MM.1S (cell line): ENCODE data around the gene MUC5AC.

Source experiments
- DNase-seq: peaks from one replicate; pipeline ENCODE4 v3.0.0-alpha.2; 2015
- H2AFZ ChIP-seq: fragments of 300-600 bp; sonication (generic); 2 replicates; pipeline ENCODE4 v1.6.0; 2016; ENCODE audit warnings: antibody characterized with exemption, low read length
- H3F3A ChIP-seq: fragments of 300-600 bp; sonication (generic); 2 replicates; pipeline ENCODE4 v1.6.1; 2016; ENCODE audit warnings: mild to moderate bottlenecking, antibody characterized with exemption, low read length, moderate library complexity, mixed read lengths; ENCODE audit not compliant: insufficient read depth
- H3K27ac ChIP-seq: fragments of 300-600 bp; sonication (generic); 2 replicates; pipeline ENCODE4 v1.5.1; 2016; ENCODE audit warnings: mild to moderate bottlenecking, low read length
- H3K27me3 ChIP-seq: fragments of 300-600 bp; sonication (generic); replicated peaks from 2 replicates; pipeline ENCODE4 v1.6.0; 2016; ENCODE audit warnings: low read length; ENCODE audit not compliant: insufficient read depth
- H3K36me3 ChIP-seq: fragments of 300-600 bp; sonication (generic); replicated peaks from 2 replicates; pipeline ENCODE4 v1.6.1; 2016; ENCODE audit warnings: mild to moderate bottlenecking, low read length, mixed read lengths; ENCODE audit not compliant: insufficient read depth
- H3K4me1 ChIP-seq: fragments of 300-600 bp; sonication (generic); 2 replicates; pipeline ENCODE4 v1.6.1; 2016; ENCODE audit warnings: low read length, mixed read lengths
- H3K4me2 ChIP-seq: fragments of 300-600 bp; sonication (generic); 2 replicates; pipeline ENCODE4 v1.6.0; 2016; ENCODE audit warnings: low read depth, low read length
- H3K4me3 ChIP-seq: fragments of 300-600 bp; sonication (generic); 2 replicates; pipeline ENCODE4 v1.5.1; 2016; ENCODE audit warnings: low read length, mixed read lengths
- H3K79me2 ChIP-seq: fragments of 300-600 bp; sonication (generic); 2 replicates; pipeline ENCODE4 v1.6.1; 2016; ENCODE audit warnings: mixed run types, low read length, mixed read lengths
- H3K9ac ChIP-seq: fragments of 300-600 bp; sonication (generic); 2 replicates; pipeline ENCODE4 v1.6.1; 2016; ENCODE audit warnings: low read length, mixed read lengths
- H3K9me2 ChIP-seq: fragments of 300-600 bp; sonication (generic); replicated peaks from 2 replicates; pipeline ENCODE4 v1.6.1; 2016; ENCODE audit warnings: mild to moderate bottlenecking, low read length, mixed read lengths; ENCODE audit not compliant: insufficient read depth
- H3K9me3 ChIP-seq: fragments of 300-600 bp; sonication (generic); replicated peaks from 2 replicates; pipeline ENCODE4 v1.6.1; 2016; ENCODE audit warnings: mild to moderate bottlenecking, low read length, mixed read lengths; ENCODE audit not compliant: insufficient read depth
- H4K20me1 ChIP-seq: fragments of 300-600 bp; sonication (generic); 2 replicates; pipeline ENCODE4 v1.6.1; 2016; ENCODE audit warnings: mild to moderate bottlenecking, low read length, moderate library complexity, mixed read lengths; ENCODE audit not compliant: insufficient read depth
- CTCF ChIP-seq: fragments of 300-600 bp; sonication (generic); IDR thresholded peaks from 2 replicates; pipeline ENCODE4 v1.5.1; 2016; ENCODE audit warnings: antibody characterized with exemption, low read length, mixed read lengths
- EZH2 ChIP-seq: fragments of 300-600 bp; sonication (generic); optimal IDR thresholded peaks from 2 replicates; pipeline ENCODE3; 2017; ENCODE audit warnings: low read depth, mild to moderate bottlenecking, antibody characterized with exemption, low read length, mixed read lengths
- EZH2phosphoT487 ChIP-seq: fragments of 300-600 bp; sonication (generic); IDR thresholded peaks from 2 replicates; pipeline ENCODE4 v1.6.1; 2018; ENCODE audit warnings: antibody characterized with exemption, low read length

Gene MUC5AC

GRCh38 chr11:1192741-1193325, 35.1 kb downstream of the MUC5AC start:
- Histone ChIP-seq H3K4me3 (no peak overlapping the region), H3K4me1 (no peaks in the 10 kb centered on the region), H3F3A (no peaks in the 10 kb centered on the region), H3K9me2 (no peaks in the 10 kb centered on the region), H2AFZ (no peak overlapping the region), H4K20me1 (no peaks in the 10 kb centered on the region), H3K9ac (no peak overlapping the region), H3K4me2 (no peak overlapping the region), H3K27me3 (peaks cover 58% of the 10 kb centered on the region), H3K9me3 (no peaks in the 10 kb centered on the region), H3K79me2 (no peaks in the 10 kb centered on the region), H3K27ac (no peak overlapping the region), H3K36me3 (no peaks in the 10 kb centered on the region)
- no peak for DNase-seq
- TF ChIP-seq EZH2phosphoT487, result no peak
- TF ChIP-seq CTCF, result no peak
- no peak for TF ChIP-seq EZH2

GRCh38 chr11:1193326-1194230, 35.8 kb downstream of the MUC5AC start:
- no peak for DNase-seq

GRCh38 chr11:1194231-1194976, 36.7 kb downstream of the MUC5AC start:
- H3K36me3 ChIP-seq, result no peaks in the 10 kb centered on the region
- no peak overlapping the region for H3K27ac ChIP-seq
- H3K4me2 ChIP-seq, result no peak overlapping the region
- H3K4me1 ChIP-seq, result no peaks in the 10 kb centered on the region
- peaks cover 69% of the 10 kb centered on the region for H3K27me3 ChIP-seq
- H3K79me2 ChIP-seq, result no peaks in the 10 kb centered on the region
- H3K9me3 ChIP-seq, result no peaks in the 10 kb centered on the region
- no peaks in the 10 kb centered on the region for H4K20me1 ChIP-seq
- H2AFZ ChIP-seq, result no peak overlapping the region
- no peak for DNase-seq
- H3F3A ChIP-seq, result no peaks in the 10 kb centered on the region
- H3K4me3 ChIP-seq, result no peak overlapping the region
- H3K9me2 ChIP-seq, result no peaks in the 10 kb centered on the region
- TF ChIP-seq EZH2phosphoT487, result no peak
- no peak for TF ChIP-seq EZH2
- no peak for TF ChIP-seq CTCF
- no peak overlapping the region for H3K9ac ChIP-seq

More at GRCh38 chr11:1193326-1194230, 35.8 kb downstream of the MUC5AC start:
- Histone ChIP-seq H3K9me3 (no peaks in the 10 kb centered on the region), H4K20me1 (no peaks in the 10 kb centered on the region), H3K27me3 (peaks cover 66% of the 10 kb centered on the region), H3K9me2 (no peaks in the 10 kb centered on the region), H2AFZ (no peak overlapping the region), H3K4me1 (no peaks in the 10 kb centered on the region), H3K36me3 (no peaks in the 10 kb centered on the region), H3K4me2 (no peak overlapping the region), H3K27ac (no peak overlapping the region), H3K9ac (no peak overlapping the region), H3F3A (no peaks in the 10 kb centered on the region), H3K79me2 (no peaks in the 10 kb centered on the region), H3K4me3 (no peak overlapping the region)
- TF ChIP-seq CTCF (no peak), EZH2phosphoT487 (no peak), EZH2 (no peak)
